Ovary (tissue), 9 donors: ENCODE results near the gene ANTXR1. TPM values are rescaled to one million over a fixed set of nuclear protein-coding genes. Genes with fewer than 3 reads are reported as not detected.

ENCODE experiments used
- DNase-seq, 5 donors: peaks; one replicate each; pipeline ENCODE4 v3.0.0-alpha.2; 2019 to 2020
- H3K27ac ChIP-seq, 2 donors: fragments of 200-600 bp; one replicate each; pipeline versions ENCODE4 v1.5.1 to v1.8.0; 2019 to 2022
- H3K27me3 ChIP-seq: fragments of 200-600 bp; one replicate; pipeline ENCODE4 v1.8.0; 2022
- H3K36me3 ChIP-seq: fragments of 200-600 bp; sonication (generic); one replicate; pipeline ENCODE4 v1.5.1; 2019
- H3K4me1 ChIP-seq: one replicate; pipeline ENCODE4 v1.8.1; 2013; ENCODE audit warnings: mild to moderate bottlenecking, moderate library complexity; ENCODE audit not compliant: insufficient read depth
- H3K4me3 ChIP-seq: fragments of 200-600 bp; sonication (generic); one replicate; pipeline ENCODE4 v1.5.1; 2017
- H3K9me3 ChIP-seq, 2 donors: fragments of 200-600 bp in 1 of 2; sonication (generic) in 1 of 2; one replicate each; pipeline versions ENCODE4 v1.5.1 to v1.8.1; 2013 to 2019; ENCODE audit warnings: mild to moderate bottlenecking in 1 of 2, moderate library complexity in 1 of 2
- CTCF ChIP-seq, 3 donors: fragments of 450-650 bp in 2 of 3; fragments of 200-600 bp in 1 of 3; IDR thresholded peaks; one replicate each; pipeline versions ENCODE4 v1.5.1 to v1.8.0; 2016 to 2022; ENCODE audit warnings: antibody characterized with exemption in 3 of 3, mild to moderate bottlenecking in 1 of 3
- EP300 ChIP-seq: sonication (generic); formaldehyde crosslinking; IDR thresholded peaks from one replicate; pipeline ENCODE4 v1.6.1; 2017; ENCODE audit warnings: antibody characterized with exemption
- POLR2A ChIP-seq: fragments of 450-650 bp; IDR thresholded peaks from one replicate; pipeline ENCODE4 v1.6.1; 2017; ENCODE audit warnings: antibody characterized with exemption, mild to moderate bottlenecking, moderate library complexity
- WGBS, 3 donors: extraction: QIAGEN DNeasy Blood & Tissue Kit in 1 of 3; methylation state at CpG; one replicate each; pipeline versions ENCODE4 v1.1.5 to v1.1.7; 2013 to 2017; 5-methylcytosine and 5-hydroxymethylcytosine counted together
- intact Hi-C, 4 donors: fragments of 100-400 bp; cut with DNase I; formaldehyde crosslinking; loops; one replicate each; pipeline versions ENCODE4 v1.11.0 to v1.15.1; 2022 to 2023
- polyA plus RNA-seq, 2 donors: library from polyadenylated mRNA; stranded (reverse); fragments of 200-250 nt in 1 of 2; fragments of 350-450 nt in 1 of 2; fragmentation: Illumina TruSeq in 1 of 2; extraction: RNeasy Lipid Tissue Mini Kit (QIAGEN cat#74804) in 1 of 2; gene quantifications; one replicate each; pipeline ENCODE4 v1.2.3, GENCODE V29; 2013 to 2014
- total RNA-seq, 7 donors: library from RNA; depleted of rRNA in 2 of 7; stranded (reverse); fragments of >200 nt in 2 of 7; fragmentation: NEBNext Ultra II Directional in 3 of 7; extraction: Animal tissue kit (Norgen Biotek cat#: 25700) in 3 of 7; gene quantifications; one replicate each; pipeline versions ENCODE4 v1.1.0 to v1.2.4, GENCODE V29; 2016 to 2023
- donor health status: DM: no; HTN: no; CAD: no; lungs with moderate emphysema.
- donor health status: DM: no; HTN: no; CAD: no.
- donor health status: Bipolar disorder and iron deficiency.
- donor health status: DM: yes; HTN: yes; CAD: no.
- donor health status: DM: no; HTN: no; CAD: no.
- donor health status: DM: yes; HTN: yes; CAD: no.

ANTXR1 gene
- total and polyA plus RNA-seq, 9 donors: 73.0 to 276 (median 152) TPM

DNA sequence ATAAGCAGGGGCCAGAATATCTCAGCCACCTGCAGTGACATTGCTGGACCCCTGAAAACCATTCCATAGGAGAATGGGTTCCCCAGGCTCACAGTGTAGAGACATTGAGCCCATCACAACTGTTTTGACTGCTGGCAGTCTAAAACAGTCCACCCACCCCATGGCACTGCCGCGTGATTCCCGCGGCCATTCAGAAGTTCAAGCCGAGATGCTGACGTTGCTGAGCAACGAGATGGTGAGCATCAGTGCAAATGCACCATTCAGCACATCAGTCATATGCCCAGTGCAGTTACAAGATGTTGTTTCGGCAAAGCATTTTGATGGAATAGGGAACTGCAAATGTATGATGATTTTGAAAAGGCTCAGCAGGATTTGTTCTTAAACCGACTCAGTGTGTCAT is 234.6 kb downstream of the ANTXR1 start:
- Histone ChIP-seq H3K27ac (no peak overlapping the region), H3K9me3 (no peaks in the 10 kb centered on the region), H3K36me3 (no peaks in the 10 kb centered on the region), H3K27me3 (no peaks in the 10 kb centered on the region), H3K4me3 (no peak overlapping the region), H3K4me1 (no peaks in the 10 kb centered on the region)
- 92 to 96% (median 93%) methylated on average over 9 of the region's 9 CpGs for WGBS, 3 donors
- intact Hi-C loops: no loop called here
- no peak for TF ChIP-seq CTCF (IDR thresholded peaks at IDR 0.05)
- no peak for TF ChIP-seq POLR2A
- TF ChIP-seq EP300: no peak
- no peak for DNase-seq

GRCh38 chr2:69248232-69248631 is 235.3 kb downstream of the ANTXR1 start:
- intact Hi-C loops: no loop called here
- WGBS, 3 donors: 84 to 87% (median 85%) methylated on average over 4 of the region's 4 CpGs
- TF ChIP-seq POLR2A (no peak), CTCF (IDR thresholded peaks at IDR 0.05) (no peak), EP300 (no peak)

DNA sequence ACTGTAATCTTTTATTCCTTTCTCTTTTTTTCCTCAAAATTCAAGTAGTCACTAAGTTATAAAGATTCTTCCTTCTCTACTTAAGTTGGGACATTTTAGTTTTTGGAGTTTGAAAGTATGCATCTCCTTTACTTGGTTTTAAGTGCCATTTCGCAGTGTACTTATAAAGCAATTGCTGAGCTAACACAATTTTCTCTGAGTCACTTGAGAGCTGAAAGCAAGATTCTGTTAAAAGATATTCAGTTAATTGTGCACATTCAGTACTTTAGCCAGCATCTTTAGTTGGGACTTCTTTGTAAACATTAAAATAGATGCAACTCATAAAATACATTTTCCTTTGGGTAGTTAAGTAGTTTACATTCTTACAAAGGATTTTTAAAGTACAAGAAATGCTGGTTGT is 238.0 kb downstream of the ANTXR1 start:
- 73 to 78% (median 76%) methylated on average over 1 of the region's 1 CpG for whole genome bisulfite sequencing, 3 donors
- H3K4me1 ChIP-seq: peaks cover 4% of the 10 kb centered on the region
- no peaks in the 10 kb centered on the region for H3K27me3 ChIP-seq
- TF ChIP-seq EP300: no peak
- TF ChIP-seq CTCF (IDR thresholded peaks at IDR 0.05): no peak
- TF ChIP-seq POLR2A: no peak
- no peak for DNase-seq
- intact Hi-C loops: no loop called here
- no peaks in the 10 kb centered on the region for H3K9me3 ChIP-seq
- no peak overlapping the region for H3K27ac ChIP-seq
- H3K36me3 ChIP-seq: no peaks in the 10 kb centered on the region
- no peak overlapping the region for H3K4me3 ChIP-seq

More at GRCh38 chr2:69248232-69248631, 235.3 kb downstream of the ANTXR1 start:
- no peak overlapping the region for H3K4me3 ChIP-seq
- no peaks in the 10 kb centered on the region for H3K9me3 ChIP-seq
- no peak for DNase-seq
- no peaks in the 10 kb centered on the region for H3K36me3 ChIP-seq
- no peak overlapping the region for H3K27ac ChIP-seq
- no peaks in the 10 kb centered on the region for H3K27me3 ChIP-seq
- H3K4me1 ChIP-seq: no peaks in the 10 kb centered on the region

- DNase-seq: no peak
- intact Hi-C loops: no loop called here
- Histone ChIP-seq H3K4me1 (peaks cover 4% of the 10 kb centered on the region), H3K27me3 (no peaks in the 10 kb centered on the region), H3K36me3 (no peaks in the 10 kb centered on the region), H3K4me3 (no peak overlapping the region), H3K9me3 (no peaks in the 10 kb centered on the region), H3K27ac (no peak overlapping the region)
- TF ChIP-seq EP300: no peak
- no peak for TF ChIP-seq CTCF (IDR thresholded peaks at IDR 0.05)
- no peak for TF ChIP-seq POLR2A
- 87 to 90% (median 90%) methylated on average over 2 of the region's 2 CpGs for WGBS, 3 donors
Observed at GRCh38 chr2:69251943-69252342, 239.0 kb downstream of the ANTXR1 start.
